Gastroesophageal sphincter (tissue), 3 donors: ENCODE results near the gene PSD4.

Source experiments
- CTCF ChIP-seq, 4 experiments: fragments of 200-600 bp in 2 of 4; fragments of 450-650 bp in 2 of 4; sonication (generic) in 1 of 4; IDR thresholded peaks; one replicate each; pipeline ENCODE4 v1.5.1; 2017 to 2019; ENCODE audit warnings: antibody characterized with exemption in 4 of 4, mild to moderate bottlenecking in 2 of 4, moderate library complexity in 2 of 4
- POLR2A ChIP-seq, 2 donors: fragments of 450-650 bp; IDR thresholded peaks; one replicate each; pipeline ENCODE4 v1.6.1; 2017; ENCODE audit warnings: antibody characterized with exemption in 2 of 2, mild to moderate bottlenecking in 2 of 2, moderate library complexity in 1 of 2
- POLR2AphosphoS5 ChIP-seq: sonication (generic); formaldehyde crosslinking; IDR thresholded peaks from one replicate; pipeline ENCODE4 v1.6.1; 2017; ENCODE audit warnings: antibody characterized with exemption

- no peak for TF ChIP-seq CTCF (IDR thresholded peaks at IDR 0.05)
- no peak for TF ChIP-seq POLR2A (IDR thresholded peaks at IDR 0.05)
- TF ChIP-seq POLR2AphosphoS5 = no peak
These were observed 55.4 kb downstream of the PSD4 start for GRCh38 chr2:113228991-113229716.
